RWPE2 (cell line): ENCODE data around the gene TRPM5.

Experiments used
- ATAC-seq: fragments of 200-7000 bp; cut with Tn5 transposase; 3 replicates; pipeline ENCODE4 v1.9.1; 2021; ENCODE audit warnings: low read depth
- DNase-seq: peaks from one replicate; pipeline ENCODE4 v3.0.0-alpha.2; 2020; ENCODE audit warnings: low spot score
- H3K27ac ChIP-seq: fragments of 450-650 bp; 2 replicates; pipeline ENCODE4 v1.5.1; 2017; ENCODE audit warnings: mild to moderate bottlenecking; ENCODE audit not compliant: poor library complexity, severe bottlenecking
- H3K27me3 ChIP-seq: fragments of 250-450 bp; sonication (Bioruptor Pico); 2 replicates; pipeline ENCODE4 v1.5.1; 2021; ENCODE audit warnings: mild to moderate bottlenecking, moderate library complexity; ENCODE audit not compliant: insufficient read depth, poor library complexity, severe bottlenecking
- H3K36me3 ChIP-seq: fragments of 250-450 bp; sonication (Bioruptor Pico); 2 replicates; pipeline ENCODE4 v1.5.1; 2020; ENCODE audit warnings: low read depth, mild to moderate bottlenecking, moderate library complexity
- H3K4me1 ChIP-seq: fragments of 250-450 bp; sonication (Bioruptor Pico); 2 replicates; pipeline ENCODE4 v1.5.1; 2021; ENCODE audit warnings: mild to moderate bottlenecking, moderate library complexity; ENCODE audit not compliant: insufficient read depth, poor library complexity, severe bottlenecking
- H3K4me3 ChIP-seq: fragments of 250-450 bp; sonication (Bioruptor Pico); 2 replicates; pipeline ENCODE4 v1.5.1; 2021; ENCODE audit warnings: mild to moderate bottlenecking, moderate library complexity; ENCODE audit not compliant: severe bottlenecking
- H3K9me3 ChIP-seq: fragments of 250-450 bp; sonication (Bioruptor Pico); 2 replicates; pipeline ENCODE4 v1.5.1; 2021; ENCODE audit warnings: mild to moderate bottlenecking, moderate library complexity; ENCODE audit not compliant: severe bottlenecking
- TF ChIP-seq, protein P1 (sequence below): fragments of 450-650 bp; IDR thresholded peaks from one replicate; pipeline ENCODE4 v1.5.1; 2017; ENCODE audit warnings: mild to moderate bottlenecking, moderate library complexity; ENCODE audit not compliant: poor library complexity, severe bottlenecking

Gene TRPM5

DNA sequence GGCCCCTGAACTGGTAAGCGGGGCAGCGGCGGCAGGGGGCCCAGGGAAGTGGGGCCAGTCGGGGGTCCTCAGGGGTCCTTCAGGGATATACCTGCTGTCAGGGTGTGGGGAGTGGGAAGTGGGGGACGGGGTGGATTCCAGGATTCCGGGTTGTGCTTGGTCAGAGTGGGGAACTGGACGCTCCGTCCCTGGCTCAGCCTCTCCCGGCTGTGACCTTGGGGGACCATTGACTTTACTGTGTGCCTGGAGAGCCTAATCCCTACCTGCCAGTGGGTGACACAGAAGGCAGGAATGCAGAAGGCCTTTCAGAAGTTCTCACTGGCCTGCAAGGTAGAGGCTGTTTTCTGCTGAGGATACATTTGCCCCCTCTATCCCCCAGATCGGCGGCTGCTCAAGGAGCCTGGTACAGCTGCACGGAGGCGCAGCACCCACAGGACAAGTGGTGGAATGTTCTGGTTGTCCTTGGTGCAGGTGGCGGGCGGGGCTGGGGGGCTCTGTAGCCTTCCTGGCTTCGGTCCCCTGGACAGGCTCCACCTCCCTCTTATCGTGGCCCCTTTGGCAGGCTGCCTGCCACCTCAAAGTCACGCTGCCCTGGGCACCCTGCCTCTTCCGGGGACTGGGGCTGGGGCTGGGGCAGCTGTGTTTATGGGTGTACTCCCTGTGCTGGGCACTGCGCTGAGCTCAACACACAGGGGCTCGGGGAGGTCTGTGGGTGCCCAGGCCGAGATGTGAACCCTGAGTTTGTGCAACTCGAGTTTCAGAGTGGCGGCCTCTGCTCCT lies 18.9 kb upstream of the TRPM5 start:
- DNase-seq (peak; percentile 53), ATAC-seq (peak; percentile 40; the same call in 1 of the 3 replicates)
- no peaks in the 10 kb centered on the region for H3K4me1 ChIP-seq
- H3K36me3 ChIP-seq = no peaks in the 10 kb centered on the region
- H3K4me3 ChIP-seq = no peak overlapping the region
- H3K9me3 ChIP-seq = no peaks in the 10 kb centered on the region
- TF ChIP-seq, protein P1, sequence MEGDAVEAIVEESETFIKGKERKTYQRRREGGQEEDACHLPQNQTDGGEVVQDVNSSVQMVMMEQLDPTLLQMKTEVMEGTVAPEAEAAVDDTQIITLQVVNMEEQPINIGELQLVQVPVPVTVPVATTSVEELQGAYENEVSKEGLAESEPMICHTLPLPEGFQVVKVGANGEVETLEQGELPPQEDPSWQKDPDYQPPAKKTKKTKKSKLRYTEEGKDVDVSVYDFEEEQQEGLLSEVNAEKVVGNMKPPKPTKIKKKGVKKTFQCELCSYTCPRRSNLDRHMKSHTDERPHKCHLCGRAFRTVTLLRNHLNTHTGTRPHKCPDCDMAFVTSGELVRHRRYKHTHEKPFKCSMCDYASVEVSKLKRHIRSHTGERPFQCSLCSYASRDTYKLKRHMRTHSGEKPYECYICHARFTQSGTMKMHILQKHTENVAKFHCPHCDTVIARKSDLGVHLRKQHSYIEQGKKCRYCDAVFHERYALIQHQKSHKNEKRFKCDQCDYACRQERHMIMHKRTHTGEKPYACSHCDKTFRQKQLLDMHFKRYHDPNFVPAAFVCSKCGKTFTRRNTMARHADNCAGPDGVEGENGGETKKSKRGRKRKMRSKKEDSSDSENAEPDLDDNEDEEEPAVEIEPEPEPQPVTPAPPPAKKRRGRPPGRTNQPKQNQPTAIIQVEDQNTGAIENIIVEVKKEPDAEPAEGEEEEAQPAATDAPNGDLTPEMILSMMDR = no peak
- H3K27ac ChIP-seq = no peak overlapping the region
- H3K27me3 ChIP-seq = no peaks in the 10 kb centered on the region

DNA sequence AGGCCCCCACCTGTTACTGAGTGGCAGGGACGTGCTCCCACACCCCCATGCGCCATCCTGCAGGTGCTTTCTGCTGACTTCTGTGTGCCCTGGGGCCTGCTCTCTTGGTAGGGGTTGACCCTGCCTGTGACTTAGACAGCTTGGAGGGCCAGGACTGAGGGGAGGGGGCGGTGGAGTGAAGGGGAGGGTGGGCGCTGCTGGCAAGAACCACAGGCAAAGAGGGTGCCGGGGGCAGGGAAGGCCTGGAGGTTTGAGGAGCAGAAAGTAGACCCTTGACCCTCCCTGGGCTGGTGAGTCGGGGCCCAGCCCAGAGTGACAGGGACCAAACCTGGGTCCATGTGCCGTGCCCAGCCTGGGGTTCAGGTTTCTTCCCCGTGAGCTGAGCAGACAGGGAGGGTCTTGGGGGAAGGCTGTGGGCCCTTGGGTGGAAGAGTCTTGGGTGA lies 18.2 kb upstream of the TRPM5 start:
- no peak overlapping the region for H3K4me3 ChIP-seq
- H3K27me3 ChIP-seq = no peaks in the 10 kb centered on the region
- H3K4me1 ChIP-seq = no peaks in the 10 kb centered on the region
- H3K9me3 ChIP-seq = no peaks in the 10 kb centered on the region
- TF ChIP-seq, protein P1 = no peak
- no peak overlapping the region for H3K27ac ChIP-seq
- H3K36me3 ChIP-seq = no peaks in the 10 kb centered on the region
- peak; percentile 39 for DNase-seq
- ATAC-seq = no peak

DNA sequence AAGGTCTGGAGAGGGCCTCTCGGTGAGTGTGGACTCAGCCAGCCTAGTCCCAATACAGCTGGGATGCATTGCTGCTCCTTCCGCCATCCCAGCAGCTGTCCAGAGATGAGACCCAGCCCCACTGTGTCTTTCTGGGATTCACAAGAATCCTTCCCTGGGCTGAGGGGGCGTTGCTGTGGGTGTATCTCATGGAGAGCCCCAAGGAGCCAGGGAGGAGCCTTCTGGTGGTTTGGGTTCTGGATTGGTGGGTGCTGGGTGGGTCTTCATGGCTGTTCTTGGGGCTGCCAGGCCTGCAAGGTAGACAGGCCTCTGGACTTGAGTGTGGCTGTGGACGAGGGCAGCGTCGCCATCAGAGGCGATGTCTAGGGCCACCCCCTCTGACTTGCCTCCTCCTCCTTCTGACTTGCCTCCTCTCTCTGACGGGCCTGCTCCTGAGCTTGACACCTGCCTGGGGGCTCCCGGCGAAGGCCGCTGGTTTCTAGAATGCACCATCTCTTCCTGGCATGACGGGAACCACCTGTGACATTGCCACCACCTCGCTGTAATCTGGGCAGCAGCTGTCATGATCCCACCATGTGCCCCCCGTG lies 17.7 kb upstream of the TRPM5 start:
- DNase-seq (no peak), ATAC-seq (no peak)
- Histone ChIP-seq H3K4me3 (no peak overlapping the region), H3K4me1 (no peaks in the 10 kb centered on the region), H3K27ac (no peak overlapping the region), H3K9me3 (no peaks in the 10 kb centered on the region), H3K36me3 (no peaks in the 10 kb centered on the region), H3K27me3 (no peaks in the 10 kb centered on the region)
- TF ChIP-seq, protein P1 = no peak

DNA sequence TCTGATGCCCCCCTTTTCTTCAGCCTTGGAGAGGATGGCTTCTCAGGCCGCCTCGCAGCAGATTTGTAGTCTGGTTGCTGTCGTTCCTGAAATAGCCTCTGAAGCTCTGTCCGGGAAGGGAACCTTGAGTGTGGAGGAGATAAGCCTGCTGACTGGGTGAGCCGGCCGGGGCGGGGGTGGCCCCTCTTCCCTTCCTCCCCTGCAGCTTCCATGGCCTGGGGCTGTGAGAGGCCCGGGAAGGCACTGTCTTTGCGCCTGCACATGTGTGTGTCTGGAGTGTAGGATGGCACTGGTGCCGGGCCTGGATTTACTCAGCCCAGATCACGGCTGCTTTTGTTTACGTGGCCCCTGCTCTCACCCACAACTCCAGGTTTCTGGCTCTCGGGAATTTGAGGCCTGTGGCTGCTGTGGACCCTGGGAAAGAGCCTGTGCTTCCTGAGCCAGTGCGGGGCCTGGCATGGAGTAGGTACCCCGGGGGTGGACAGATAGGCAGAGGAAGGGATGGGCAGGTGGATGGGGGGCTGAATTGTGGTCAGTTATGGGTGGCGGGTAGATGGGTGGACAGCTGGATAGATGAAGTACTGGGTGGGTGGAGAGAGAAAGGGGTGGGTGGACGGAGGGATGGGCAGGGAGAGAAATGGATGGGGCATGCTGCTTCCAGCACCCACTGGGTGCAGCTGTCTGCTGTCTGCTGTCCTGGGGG lies 17.1 kb upstream of the TRPM5 start:
- Histone ChIP-seq H3K4me3 (no peak overlapping the region), H3K4me1 (no peaks in the 10 kb centered on the region), H3K27ac (no peak overlapping the region), H3K27me3 (no peaks in the 10 kb centered on the region), H3K36me3 (no peaks in the 10 kb centered on the region), H3K9me3 (no peaks in the 10 kb centered on the region)
- TF ChIP-seq, protein P1 = no peak
- DNase-seq = no peak
- no peak for ATAC-seq
